HG03342 (cell line): ENCODE measurements around the gene ATP8B1.

ENCODE experiments used
- ATAC-seq: cut with Tn5 transposase; IDR thresholded peaks from one replicate; pipeline ENCODE4 v1.9.1; 2021; ENCODE audit warnings: mild to moderate bottlenecking, moderate library complexity; ENCODE audit not compliant: unreplicated experiment

The ATP8B1 gene

GRCh38 chr18:57794951-57795728, 8.0 kb downstream of the ATP8B1 start:
- ATAC-seq: no peak

- no peak for ATAC-seq
Measured at GRCh38 chr18:57793302-57793986, 9.7 kb downstream of the ATP8B1 start.

GRCh38 chr18:57792631-57793301, 10.3 kb downstream of the ATP8B1 start:
- no peak for ATAC-seq

- no peak for ATAC-seq
Measured at GRCh38 chr18:57791911-57792310, 11.2 kb downstream of the ATP8B1 start.

- no peak for ATAC-seq
Measured at GRCh38 chr18:57791192-57791591, 11.9 kb downstream of the ATP8B1 start.

- no peak for ATAC-seq
Measured at GRCh38 chr18:57790316-57790715, 12.8 kb downstream of the ATP8B1 start.

GRCh38 chr18:57789759-57790158, 13.4 kb downstream of the ATP8B1 start:
- ATAC-seq: no peak

- no peak for ATAC-seq
Measured at GRCh38 chr18:57789090-57789489, 14.0 kb downstream of the ATP8B1 start.

GRCh38 chr18:57787068-57787685, 15.9 kb downstream of the ATP8B1 start:
- no peak for ATAC-seq

GRCh38 chr18:57785751-57786437, 17.2 kb downstream of the ATP8B1 start:
- ATAC-seq: no peak

GRCh38 chr18:57784801-57785114, 18.4 kb downstream of the ATP8B1 start:
- ATAC-seq: no peak

GRCh38 chr18:57784034-57784800, 18.9 kb downstream of the ATP8B1 start:
- ATAC-seq: no peak

GRCh38 chr18:57782049-57782448, 21.1 kb downstream of the ATP8B1 start:
- ATAC-seq: no peak

GRCh38 chr18:57780706-57781347, 22.3 kb downstream of the ATP8B1 start:
- ATAC-seq: peak; percentile 87

- no peak for ATAC-seq
Measured at GRCh38 chr18:57780318-57780705, 22.8 kb downstream of the ATP8B1 start.

- no peak for ATAC-seq
Measured at GRCh38 chr18:57776767-57777166, 26.3 kb downstream of the ATP8B1 start.

- no peak for ATAC-seq
Measured at GRCh38 chr18:57776354-57776753, 26.8 kb downstream of the ATP8B1 start.

GRCh38 chr18:57775937-57776336, 27.2 kb downstream of the ATP8B1 start:
- ATAC-seq: no peak

- ATAC-seq: no peak
Measured at GRCh38 chr18:57772387-57772799, 30.7 kb downstream of the ATP8B1 start.

- ATAC-seq: no peak
Measured at GRCh38 chr18:57771626-57772025, 31.5 kb downstream of the ATP8B1 start.
